Fibroblast of mammary gland (primary cell): ENCODE measurements around the gene RPL10.
A peak's percentile ranks its signal among the peaks of the same experiment; 100 is the strongest.
"Not testable (repeated sequence)": the region's sequence is repeated elsewhere in the genome, so short reads cannot be mapped to it uniquely, and the experiment has no call there.

Experiments used
- DNase-seq: peaks from one replicate; pipeline ENCODE4 v3.0.0-alpha.2; 2010; ENCODE audit warnings: low read depth
- H3K4me3 ChIP-seq: 2 replicates; pipeline ENCODE4 v1.5.1; 2011; ENCODE audit warnings: low read depth, mild to moderate bottlenecking, low read length, moderate library complexity; ENCODE audit not compliant: control insufficient read depth
- TF ChIP-seq, protein P1 (sequence below): conservative IDR thresholded peaks from 2 replicates; pipeline ENCODE4 v1.5.1; 2011; ENCODE audit warnings: low read depth, low read length, inconsistent platforms; ENCODE audit not compliant: control insufficient read depth, insufficient read depth

Gene RPL10

DNA sequence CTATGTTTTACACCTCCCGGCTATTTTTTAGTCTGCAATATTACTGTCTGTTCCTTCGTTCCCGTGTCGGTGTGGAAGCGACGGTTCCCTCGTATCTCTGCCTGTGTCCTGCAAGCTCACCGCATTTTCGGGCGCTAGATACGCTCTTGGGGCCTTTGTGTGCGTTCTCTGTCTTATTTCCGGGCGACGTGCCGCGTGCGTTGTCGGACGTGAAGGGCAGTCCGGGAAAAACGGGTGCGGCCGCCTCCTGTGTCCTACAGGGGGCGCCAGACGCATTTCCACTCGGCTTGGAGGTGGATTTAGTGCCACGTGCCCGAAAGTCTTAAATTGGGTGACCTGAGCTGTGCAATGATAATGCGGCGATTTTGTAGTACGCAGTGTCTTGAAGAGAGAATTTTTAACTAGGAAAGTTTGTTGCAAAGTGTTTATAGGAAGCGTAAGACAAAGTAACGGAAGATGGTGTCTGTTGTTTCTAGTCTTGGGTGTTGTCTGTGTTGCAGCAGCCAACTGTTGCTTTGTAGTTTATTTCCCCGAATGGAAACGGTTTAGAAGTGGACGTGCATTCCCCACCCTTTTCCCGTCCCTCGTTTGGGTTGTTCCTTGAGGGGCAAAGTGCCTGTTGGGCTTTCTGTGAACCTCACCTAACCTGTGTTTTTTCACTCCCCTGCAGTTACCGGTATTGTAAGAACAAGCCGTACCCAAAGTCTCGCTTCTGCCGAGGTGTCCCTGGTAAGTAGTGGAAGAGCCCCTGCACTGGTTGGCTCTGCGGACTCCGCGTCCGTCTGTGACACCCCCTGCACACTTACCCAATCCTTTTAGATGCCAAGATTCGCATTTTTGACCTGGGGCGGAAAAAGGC is 720 bp downstream of the RPL10 start:
- peak overlapping the region; percentile 87 for H3K4me3 ChIP-seq
- peak; percentile 74 for DNase-seq
- TF ChIP-seq, protein P1, sequence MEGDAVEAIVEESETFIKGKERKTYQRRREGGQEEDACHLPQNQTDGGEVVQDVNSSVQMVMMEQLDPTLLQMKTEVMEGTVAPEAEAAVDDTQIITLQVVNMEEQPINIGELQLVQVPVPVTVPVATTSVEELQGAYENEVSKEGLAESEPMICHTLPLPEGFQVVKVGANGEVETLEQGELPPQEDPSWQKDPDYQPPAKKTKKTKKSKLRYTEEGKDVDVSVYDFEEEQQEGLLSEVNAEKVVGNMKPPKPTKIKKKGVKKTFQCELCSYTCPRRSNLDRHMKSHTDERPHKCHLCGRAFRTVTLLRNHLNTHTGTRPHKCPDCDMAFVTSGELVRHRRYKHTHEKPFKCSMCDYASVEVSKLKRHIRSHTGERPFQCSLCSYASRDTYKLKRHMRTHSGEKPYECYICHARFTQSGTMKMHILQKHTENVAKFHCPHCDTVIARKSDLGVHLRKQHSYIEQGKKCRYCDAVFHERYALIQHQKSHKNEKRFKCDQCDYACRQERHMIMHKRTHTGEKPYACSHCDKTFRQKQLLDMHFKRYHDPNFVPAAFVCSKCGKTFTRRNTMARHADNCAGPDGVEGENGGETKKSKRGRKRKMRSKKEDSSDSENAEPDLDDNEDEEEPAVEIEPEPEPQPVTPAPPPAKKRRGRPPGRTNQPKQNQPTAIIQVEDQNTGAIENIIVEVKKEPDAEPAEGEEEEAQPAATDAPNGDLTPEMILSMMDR, result peak; percentile 54

DNA sequence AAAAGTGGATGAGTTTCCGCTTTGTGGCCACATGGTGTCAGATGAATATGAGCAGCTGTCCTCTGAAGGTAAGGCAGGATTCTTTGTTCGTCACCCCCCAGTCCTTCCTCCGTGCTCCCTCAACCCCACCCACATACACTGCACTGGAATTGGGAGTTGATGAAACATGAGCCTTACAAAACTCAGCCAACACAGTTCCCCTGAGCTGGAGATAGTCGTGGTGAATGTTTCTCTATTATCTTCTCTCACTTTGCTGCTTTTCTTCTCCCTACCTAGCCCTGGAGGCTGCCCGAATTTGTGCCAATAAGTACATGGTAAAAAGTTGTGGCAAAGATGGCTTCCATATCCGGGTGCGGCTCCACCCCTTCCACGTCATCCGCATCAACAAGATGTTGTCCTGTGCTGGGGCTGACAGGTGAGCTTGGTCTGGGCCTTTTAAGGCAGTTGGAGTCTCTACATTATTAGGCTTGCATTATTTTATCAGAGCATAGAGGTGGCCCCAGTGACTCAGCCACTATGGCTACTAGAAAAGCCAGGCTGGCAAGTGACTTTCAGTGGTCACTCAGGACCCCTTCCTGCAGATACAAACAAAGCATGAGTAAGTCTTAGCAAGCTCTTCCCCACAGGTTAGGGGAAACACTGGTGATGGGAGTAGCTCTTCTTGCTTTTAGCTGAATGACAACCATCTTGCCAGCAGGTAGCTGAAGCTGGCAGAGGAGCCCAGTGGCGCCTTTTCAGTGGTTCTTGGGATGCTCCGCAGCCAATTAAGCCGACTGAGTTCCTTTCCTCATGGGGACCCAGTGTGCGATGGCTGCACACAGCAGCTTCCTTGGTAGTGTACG is 1.6 kb downstream of the RPL10 start:
- peak overlapping the region; percentile 87 for H3K4me3 ChIP-seq
- TF ChIP-seq, protein P1, result no peak
- DNase-seq, result no peak

DNA sequence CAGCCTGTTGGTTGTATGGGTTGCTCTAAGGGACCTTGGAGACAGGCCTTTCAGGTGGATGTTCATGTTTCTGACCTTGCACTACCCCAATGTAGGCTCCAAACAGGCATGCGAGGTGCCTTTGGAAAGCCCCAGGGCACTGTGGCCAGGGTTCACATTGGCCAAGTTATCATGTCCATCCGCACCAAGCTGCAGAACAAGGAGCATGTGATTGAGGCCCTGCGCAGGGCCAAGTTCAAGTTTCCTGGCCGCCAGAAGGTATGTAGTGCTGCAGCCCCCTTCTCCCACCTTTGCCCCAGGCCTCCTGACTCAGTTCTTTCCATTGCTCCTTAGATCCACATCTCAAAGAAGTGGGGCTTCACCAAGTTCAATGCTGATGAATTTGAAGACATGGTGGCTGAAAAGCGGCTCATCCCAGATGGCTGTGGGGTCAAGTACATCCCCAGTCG is 2.2 kb downstream of the RPL10 start:
- H3K4me3 ChIP-seq, result peak overlapping the region; percentile 87
- DNase-seq, result not testable (repeated sequence)

DNA sequence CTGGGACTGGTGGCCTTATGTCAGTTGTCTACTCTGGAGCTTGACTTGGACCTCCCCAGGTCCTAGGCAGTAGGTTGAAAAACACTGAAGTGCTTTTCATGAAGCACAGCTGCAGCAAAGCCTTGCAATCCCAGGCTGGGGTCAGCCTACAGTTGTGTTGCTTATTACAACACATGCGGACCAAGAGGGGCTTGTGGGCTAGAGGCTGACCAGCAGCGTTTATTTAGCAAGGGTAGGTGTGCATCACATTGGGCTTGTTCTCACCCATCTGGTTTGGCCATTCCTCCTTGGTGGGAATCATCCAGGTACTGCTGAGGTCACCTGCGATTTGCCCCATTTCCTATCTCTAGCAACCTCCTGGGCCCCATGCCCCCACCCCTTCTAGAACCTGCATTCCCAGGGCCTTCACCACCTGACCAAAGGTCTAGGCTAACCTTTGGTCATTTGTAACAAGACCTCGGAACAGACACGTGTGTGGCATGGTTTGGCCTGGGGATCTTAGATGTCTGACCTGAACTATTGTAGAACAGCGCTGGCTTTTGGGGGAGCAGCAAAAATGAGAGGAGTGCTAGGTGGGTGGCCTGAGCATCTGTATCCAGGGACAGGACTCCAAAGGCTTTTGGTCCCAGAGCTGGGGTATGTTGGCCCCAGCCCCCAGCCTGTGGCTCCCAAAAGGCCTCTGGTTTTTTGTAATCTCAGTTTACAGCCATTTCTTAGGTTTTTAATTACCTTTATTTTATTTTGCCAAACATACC is 3.0 kb downstream of the RPL10 start:
- H3K4me3 ChIP-seq, result no peak overlapping the region
- peak; percentile 45 for DNase-seq
- TF ChIP-seq, protein P1, result no peak

DNA sequence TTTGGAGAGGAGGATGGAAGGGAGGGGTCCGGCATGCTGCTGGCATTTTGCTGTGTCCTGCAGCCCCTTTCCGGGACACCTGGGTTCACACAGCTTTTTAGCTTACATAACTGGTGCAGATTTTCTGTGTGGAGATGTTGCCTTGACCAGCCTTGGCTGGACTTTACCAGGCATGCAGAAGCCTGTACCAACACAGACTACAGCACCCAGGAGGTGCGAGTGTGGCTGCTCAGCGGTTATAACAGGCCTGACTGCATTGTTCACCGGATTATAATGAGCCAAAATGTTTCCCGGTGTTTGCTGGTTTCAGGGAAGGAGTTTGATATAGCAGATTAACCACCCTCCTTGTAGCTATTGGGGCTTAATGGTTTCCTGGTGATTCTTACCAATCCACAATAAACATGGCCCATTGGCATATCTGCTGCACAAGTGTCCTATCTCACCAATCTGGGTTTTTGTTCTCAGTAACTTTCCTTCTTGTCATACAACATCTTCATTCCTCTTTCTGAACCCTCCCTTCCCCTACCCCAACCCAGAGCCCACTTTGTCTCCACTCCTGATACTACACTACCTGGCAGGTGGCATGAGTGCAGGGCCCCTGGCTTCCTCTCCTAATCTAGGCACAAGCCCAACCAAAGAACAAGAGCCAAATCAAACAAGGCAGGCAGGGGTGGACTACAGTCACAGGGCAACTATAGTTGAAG is 3.9 kb downstream of the RPL10 start:
- H3K4me3 ChIP-seq, result no peak overlapping the region
- TF ChIP-seq, protein P1, result no peak
- no peak for DNase-seq

DNA sequence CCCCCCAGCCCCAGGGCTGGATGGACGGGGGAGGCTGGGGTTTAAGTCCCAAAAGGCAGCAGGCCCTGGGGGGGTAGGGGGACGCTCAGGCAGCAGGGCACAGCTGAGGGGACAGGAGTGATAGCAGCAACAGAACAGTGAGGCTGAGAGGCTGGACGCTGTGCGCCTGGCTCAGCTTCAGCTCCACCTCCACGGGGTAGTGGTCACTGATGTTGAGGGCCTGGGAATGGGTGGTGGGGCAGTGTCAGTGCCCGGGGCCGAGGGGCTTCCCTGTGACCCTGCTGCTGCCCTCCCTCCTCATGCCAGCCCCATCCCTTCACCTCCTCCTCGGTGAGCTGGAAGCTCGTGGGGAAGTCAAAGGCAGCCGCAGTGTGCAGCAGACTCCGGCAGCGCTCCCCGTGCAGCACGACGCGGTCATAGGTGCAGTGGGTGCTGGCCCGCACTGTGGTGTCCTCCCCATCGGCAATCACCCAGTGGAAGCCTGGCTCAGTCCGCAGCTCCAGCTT is 4.5 kb downstream of the RPL10 start:
- no peak overlapping the region for H3K4me3 ChIP-seq
- TF ChIP-seq, protein P1, result no peak
- no peak for DNase-seq
